ENCODE results near the gene OR10A3.

DNA sequence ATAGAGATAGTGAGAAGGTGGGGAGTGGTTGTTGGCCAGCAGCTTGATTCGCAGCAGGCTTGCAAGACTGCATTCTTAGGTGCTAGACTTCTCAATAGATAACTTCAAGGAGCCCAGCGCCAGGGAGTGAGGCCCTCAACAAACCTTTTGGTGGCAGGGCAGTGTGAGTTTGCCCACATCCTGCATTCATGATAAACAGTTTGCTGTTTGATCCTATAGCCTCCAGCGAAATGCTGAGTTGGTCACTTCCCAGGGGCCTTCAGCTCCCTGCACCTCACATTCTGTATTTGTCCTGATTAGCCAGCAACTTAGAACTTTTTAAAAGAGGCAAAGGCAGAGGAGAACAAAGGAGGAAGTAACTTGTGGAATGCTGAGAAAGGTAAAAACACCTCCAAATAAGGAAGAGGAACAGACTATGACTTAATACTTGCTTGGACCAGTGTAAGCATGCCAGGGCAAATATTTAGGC lies 35.5 kb downstream of the OR10A3 start:
- TF ChIP-seq, protein P1, sequence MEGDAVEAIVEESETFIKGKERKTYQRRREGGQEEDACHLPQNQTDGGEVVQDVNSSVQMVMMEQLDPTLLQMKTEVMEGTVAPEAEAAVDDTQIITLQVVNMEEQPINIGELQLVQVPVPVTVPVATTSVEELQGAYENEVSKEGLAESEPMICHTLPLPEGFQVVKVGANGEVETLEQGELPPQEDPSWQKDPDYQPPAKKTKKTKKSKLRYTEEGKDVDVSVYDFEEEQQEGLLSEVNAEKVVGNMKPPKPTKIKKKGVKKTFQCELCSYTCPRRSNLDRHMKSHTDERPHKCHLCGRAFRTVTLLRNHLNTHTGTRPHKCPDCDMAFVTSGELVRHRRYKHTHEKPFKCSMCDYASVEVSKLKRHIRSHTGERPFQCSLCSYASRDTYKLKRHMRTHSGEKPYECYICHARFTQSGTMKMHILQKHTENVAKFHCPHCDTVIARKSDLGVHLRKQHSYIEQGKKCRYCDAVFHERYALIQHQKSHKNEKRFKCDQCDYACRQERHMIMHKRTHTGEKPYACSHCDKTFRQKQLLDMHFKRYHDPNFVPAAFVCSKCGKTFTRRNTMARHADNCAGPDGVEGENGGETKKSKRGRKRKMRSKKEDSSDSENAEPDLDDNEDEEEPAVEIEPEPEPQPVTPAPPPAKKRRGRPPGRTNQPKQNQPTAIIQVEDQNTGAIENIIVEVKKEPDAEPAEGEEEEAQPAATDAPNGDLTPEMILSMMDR (optimal IDR thresholded peaks at IDR 0.05 in 1 of 3, IDR thresholded peaks at IDR 0.05 in 1 of 3, conservative IDR thresholded peaks at IDR 0.05 in 1 of 3; ENCODE audit: extremely low read depth in 1 of 3, insufficient read depth in 2 of 3, low read length in 3 of 3): no peak
- TF ChIP-seq EZH2 (IDR thresholded peaks at IDR 0.05; ENCODE audit: low read length): no peak
